Fibroblast of pulmonary artery (primary cell): ENCODE results near the gene PPM1L.
A peak's percentile ranks its signal among the peaks of the same experiment; 100 is the strongest.

Source experiments
- DNase-seq: peaks from one replicate; pipeline ENCODE4 v3.0.0-alpha.2; 2010; ENCODE audit warnings: low read depth
- H3K4me3 ChIP-seq: replicated peaks from 2 replicates; pipeline ENCODE4 v1.5.1; 2011; ENCODE audit warnings: low read depth, mild to moderate bottlenecking, control low read depth, low read length, moderate library complexity
- TF ChIP-seq, protein P1 (sequence below): IDR thresholded peaks from 2 replicates; pipeline ENCODE4 v1.5.1; 2011; ENCODE audit warnings: mild to moderate bottlenecking, control low read depth, low read length, inconsistent platforms; ENCODE audit errors: missing control alignments

The PPM1L gene

DNA sequence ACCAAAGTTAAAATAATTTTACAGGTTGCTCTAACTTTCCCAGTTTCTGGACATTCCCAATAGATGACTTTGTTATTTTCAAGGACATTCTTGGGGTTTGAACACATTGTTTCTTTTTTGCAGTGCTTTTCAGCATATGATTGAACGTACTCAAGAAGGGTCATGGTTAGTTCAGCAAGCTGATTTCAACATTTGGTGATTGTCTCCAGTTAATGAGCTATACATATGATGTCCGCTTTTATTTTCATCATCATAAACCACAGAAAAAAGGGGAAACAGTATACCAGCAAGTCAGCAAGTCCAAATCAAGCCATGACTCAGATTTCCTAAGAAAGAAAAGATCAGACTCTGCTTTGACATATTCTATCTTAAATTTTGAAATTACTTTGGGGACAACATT, 279.7 kb downstream of the PPM1L start:
- TF ChIP-seq, protein P1, sequence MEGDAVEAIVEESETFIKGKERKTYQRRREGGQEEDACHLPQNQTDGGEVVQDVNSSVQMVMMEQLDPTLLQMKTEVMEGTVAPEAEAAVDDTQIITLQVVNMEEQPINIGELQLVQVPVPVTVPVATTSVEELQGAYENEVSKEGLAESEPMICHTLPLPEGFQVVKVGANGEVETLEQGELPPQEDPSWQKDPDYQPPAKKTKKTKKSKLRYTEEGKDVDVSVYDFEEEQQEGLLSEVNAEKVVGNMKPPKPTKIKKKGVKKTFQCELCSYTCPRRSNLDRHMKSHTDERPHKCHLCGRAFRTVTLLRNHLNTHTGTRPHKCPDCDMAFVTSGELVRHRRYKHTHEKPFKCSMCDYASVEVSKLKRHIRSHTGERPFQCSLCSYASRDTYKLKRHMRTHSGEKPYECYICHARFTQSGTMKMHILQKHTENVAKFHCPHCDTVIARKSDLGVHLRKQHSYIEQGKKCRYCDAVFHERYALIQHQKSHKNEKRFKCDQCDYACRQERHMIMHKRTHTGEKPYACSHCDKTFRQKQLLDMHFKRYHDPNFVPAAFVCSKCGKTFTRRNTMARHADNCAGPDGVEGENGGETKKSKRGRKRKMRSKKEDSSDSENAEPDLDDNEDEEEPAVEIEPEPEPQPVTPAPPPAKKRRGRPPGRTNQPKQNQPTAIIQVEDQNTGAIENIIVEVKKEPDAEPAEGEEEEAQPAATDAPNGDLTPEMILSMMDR = no peak
- H3K4me3 ChIP-seq = no peak overlapping the region
- DNase-seq = peak; percentile 85

DNA sequence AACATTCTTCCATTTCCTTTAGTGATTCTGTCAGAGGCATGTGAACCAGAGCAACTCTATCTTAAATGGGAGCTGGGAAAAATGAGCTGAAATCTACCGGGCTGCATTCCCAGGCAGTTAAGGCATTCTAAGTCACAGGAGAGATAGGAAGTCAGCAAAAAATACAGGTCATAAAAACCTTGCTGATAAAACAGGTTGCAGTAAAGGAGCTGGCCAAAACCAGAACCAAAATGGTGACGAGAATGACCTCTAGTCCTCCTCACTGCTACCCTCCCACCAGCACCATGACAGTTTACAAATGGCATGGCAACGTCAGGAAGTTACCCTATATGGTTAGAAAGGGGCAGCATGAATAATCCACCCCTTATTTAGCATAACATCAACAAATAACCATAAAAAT, 282.7 kb downstream of the PPM1L start:
- peak; percentile 52 for DNase-seq
- TF ChIP-seq, protein P1 = no peak
- H3K4me3 ChIP-seq = no peak overlapping the region

DNA sequence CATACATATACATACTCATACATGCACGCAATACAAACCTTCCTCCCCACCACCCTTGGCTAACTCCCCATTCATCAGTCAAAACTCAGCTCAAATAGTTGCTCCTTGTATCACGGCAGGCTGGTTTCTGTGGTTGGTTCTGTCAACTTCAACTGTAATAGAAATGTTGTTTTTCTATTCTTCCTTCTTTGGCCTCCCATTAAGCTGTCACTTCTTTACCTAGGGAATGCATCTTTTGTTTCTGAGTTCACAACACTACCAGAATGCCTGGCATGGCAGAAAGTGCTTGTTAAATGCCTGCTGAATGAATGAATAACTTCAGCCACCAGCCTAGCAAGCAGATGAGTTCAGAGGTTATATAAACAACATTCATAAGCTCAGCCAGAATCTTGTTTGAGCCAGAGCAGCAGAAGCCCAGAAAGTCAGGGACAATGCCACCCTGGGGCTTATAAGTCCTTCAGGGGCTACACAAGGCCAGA, 286.0 kb downstream of the PPM1L start:
- peak; percentile 17 for DNase-seq
- no peak overlapping the region for H3K4me3 ChIP-seq
- TF ChIP-seq, protein P1 = no peak

DNA sequence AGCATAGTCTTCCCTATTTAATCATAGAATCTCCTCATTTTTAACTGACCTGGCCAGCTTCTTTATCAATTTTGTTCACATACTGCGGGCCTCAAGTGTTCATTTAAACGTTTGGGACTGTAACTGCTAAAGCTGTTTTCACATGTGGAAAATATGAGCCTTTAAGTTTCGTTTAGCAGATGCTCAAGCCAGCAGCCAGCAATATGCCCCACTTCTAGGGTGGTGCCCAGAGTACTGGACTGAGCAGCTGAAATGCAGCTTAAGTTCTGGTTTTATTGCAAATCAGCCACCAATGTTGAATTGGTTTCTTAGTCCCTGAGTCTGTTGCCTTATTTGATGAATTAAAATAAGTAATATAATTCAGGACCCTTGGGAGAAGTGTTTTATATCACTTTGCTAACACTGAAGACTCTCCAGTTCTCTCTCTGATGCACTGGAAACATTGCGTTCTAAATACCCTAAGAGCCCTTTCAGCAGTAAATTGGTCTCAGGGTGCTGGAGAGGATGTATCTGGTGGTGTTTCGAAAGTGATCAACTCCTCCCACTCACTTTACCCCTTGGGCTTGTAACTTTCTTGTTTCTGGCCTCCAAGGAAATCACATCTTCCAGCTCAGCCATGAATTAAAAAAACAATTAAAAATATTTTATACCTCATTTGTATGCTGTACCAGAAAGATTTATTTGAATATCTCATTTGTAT, 287.5 kb downstream of the PPM1L start:
- no peak for DNase-seq
- no peak overlapping the region for H3K4me3 ChIP-seq
- TF ChIP-seq, protein P1 = no peak

DNA sequence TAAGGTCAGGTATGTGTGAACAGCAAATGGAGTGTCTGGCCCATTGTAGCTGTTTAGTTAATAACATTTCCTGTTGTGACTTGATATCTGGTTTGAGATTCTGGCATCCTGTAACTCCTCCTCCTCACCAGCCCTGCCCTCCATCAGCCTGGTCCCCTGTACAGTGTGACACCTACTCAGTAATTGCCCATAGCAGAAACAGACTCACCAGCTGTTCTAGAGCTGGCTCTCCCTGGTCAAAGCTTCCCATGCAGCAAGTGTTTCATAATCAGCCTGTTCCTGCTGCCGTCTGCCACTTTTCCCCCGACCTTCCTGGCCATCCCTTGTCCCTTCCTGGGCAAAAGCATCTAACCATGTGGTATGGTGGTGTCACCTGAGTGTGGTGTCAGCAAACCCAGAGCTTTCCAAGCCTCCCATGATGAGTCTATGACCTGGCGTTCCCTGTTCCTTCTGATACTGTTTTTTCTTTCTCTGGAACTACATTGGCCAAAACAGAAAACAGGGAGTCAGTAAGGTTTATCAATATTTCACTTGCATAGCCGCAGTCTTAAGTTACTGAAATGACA, 293.7 kb downstream of the PPM1L start:
- DNase-seq = no peak
- no peak overlapping the region for H3K4me3 ChIP-seq
- TF ChIP-seq, protein P1 = no peak

DNA sequence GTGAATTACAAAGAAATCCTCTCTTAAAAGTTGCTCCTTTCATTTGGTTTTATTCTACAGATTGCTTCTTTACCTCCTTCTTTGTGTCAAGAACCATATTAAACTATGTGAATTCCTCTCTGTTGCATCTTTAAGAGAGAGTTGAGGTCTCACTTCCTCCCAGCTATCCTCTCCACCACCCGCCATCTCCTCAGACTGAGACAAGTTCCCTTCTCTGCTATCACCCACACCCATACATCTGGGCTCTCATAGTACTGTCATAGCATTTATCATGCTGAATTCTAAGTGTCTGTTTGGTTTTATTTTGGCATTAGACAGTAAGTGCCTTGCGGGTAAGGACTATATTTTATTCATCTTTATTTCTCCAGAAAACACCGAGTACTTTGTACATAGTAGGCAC, 294.9 kb downstream of the PPM1L start:
- no peak overlapping the region for H3K4me3 ChIP-seq
- no peak for DNase-seq
- TF ChIP-seq, protein P1 = no peak

DNA sequence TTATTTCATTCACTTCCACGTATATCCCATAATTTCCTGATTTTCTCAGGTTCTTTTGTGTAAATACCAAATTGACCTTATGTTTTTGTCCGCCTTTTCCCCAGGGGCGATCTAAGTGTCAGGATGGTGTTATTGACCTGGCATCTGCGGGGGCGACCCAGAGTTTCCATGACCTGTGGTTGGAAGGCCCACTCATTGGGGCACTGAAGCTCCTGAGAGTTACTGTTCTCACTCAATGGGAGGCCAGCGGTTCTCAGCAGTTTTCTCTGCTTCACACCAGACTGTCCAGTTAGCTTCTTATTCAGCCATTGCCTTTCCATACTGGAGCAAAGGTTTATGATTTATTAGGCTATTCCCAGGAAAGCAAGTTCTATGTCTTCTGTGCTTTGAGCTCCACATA, 295.8 kb downstream of the PPM1L start:
- no peak for DNase-seq
- H3K4me3 ChIP-seq = no peak overlapping the region
- TF ChIP-seq, protein P1 = no peak
